HepG2 (cell line): ENCODE results near the gene ITIH1. TPM values are rescaled to one million over a fixed set of nuclear protein-coding genes. Genes with fewer than 3 reads are reported as not detected.

Experiments used
- BRCA1 ChIP-seq: sonication (generic); formaldehyde crosslinking; IDR thresholded peaks from 2 replicates; pipeline ENCODE4 v1.4.0; 2020; ENCODE audit warnings: missing genetic modification reagents
- FOXA3 ChIP-seq: IDR thresholded peaks from 2 replicates; pipeline ENCODE4 v1.6.1; 2016; ENCODE audit warnings: missing genetic modification reagents, missing compliant biosample characterization
- GZF1 ChIP-seq: sonication (generic); formaldehyde crosslinking; IDR thresholded peaks from 2 replicates; pipeline ENCODE4 v1.5.1; 2020; ENCODE audit warnings: mild to moderate bottlenecking, missing genetic modification reagents
- JDP2 ChIP-seq: sonication (generic); formaldehyde crosslinking; IDR thresholded peaks from 2 replicates; pipeline ENCODE4 v1.8.1; 2022; ENCODE audit warnings: missing genetic modification reagents, borderline replicate concordance
- MTA3 ChIP-seq: sonication (generic); formaldehyde crosslinking; IDR thresholded peaks from 2 replicates; pipeline ENCODE4 v1.4.0; 2020; ENCODE audit warnings: missing genetic modification reagents
- MXI1 ChIP-seq: IDR thresholded peaks from 3 replicates; pipeline ENCODE4 v1.6.1; 2012; ENCODE audit warnings: low read depth, low read length, inconsistent platforms, borderline replicate concordance
- POLR2AphosphoS2 ChIP-seq: IDR thresholded peaks from 2 replicates; pipeline ENCODE4 v1.6.1; 2011; ENCODE audit warnings: low read depth, low read length, improper control_type of control experiment
- PTBP1 ChIP-seq: fragments of 200-400 bp; formaldehyde crosslinking; IDR thresholded peaks from 2 replicates; pipeline ENCODE4 v1.6.1; 2018; ENCODE audit warnings: low read length, low read depth; ENCODE audit not compliant: poor library complexity, severe bottlenecking
- RFX3 ChIP-seq: IDR thresholded peaks from 2 replicates; pipeline ENCODE4 v1.6.1; 2016; ENCODE audit warnings: missing biosample characterization, missing genetic modification reagents
- SALL1 ChIP-seq: sonication (generic); formaldehyde crosslinking; IDR thresholded peaks from 2 replicates; pipeline ENCODE4 v1.8.0; 2022; ENCODE audit warnings: mild to moderate bottlenecking, missing genetic modification reagents
- SALL2 ChIP-seq: sonication (generic); formaldehyde crosslinking; IDR thresholded peaks from 2 replicates; pipeline ENCODE4 v1.8.1; 2023; ENCODE audit warnings: mild to moderate bottlenecking, missing genetic modification reagents, inconsistent platforms
- ZFP37 ChIP-seq: sonication (generic); formaldehyde crosslinking; IDR thresholded peaks from 2 replicates; pipeline ENCODE4 v1.4.0; 2020; ENCODE audit warnings: missing genetic modification reagents, borderline replicate concordance
- ZKSCAN5 ChIP-seq: sonication (generic); formaldehyde crosslinking; IDR thresholded peaks from 2 replicates; pipeline ENCODE4 v1.5.1; 2020; ENCODE audit warnings: mild to moderate bottlenecking, missing genetic modification reagents
- ZNF143 ChIP-seq: sonication (generic); formaldehyde crosslinking; IDR thresholded peaks from 2 replicates; pipeline ENCODE4 v1.4.0; 2020; ENCODE audit warnings: missing genetic modification reagents
- ZNF234 ChIP-seq: sonication (generic); formaldehyde crosslinking; conservative IDR thresholded peaks from 2 replicates; pipeline ENCODE4 v1.5.1; 2020; ENCODE audit warnings: mild to moderate bottlenecking, missing genetic modification reagents
- ZNF768 ChIP-seq: sonication (generic); formaldehyde crosslinking; IDR thresholded peaks from 2 replicates; pipeline ENCODE4 v1.4.0; 2020; ENCODE audit warnings: missing genetic modification reagents
- polyA plus RNA-seq, 8 experiments: library from polyadenylated mRNA; depleted of rRNA in 3 of 8; stranded (reverse) in 7 of 8; unstranded in 1 of 8; fragments of >200 nt; fragmentation: Illumina TruSeq in 4 of 8; extraction: Trizol in 4 of 8; gene quantifications; 2 replicates each; pipeline versions ENCODE4 v1.2.1 to v1.2.3, GENCODE V29; 2011 to 2016; ENCODE audit warnings: low read depth in 4 of 8, missing spikeins in 1 of 8, mixed read lengths in 1 of 8; ENCODE audit not compliant: insufficient read depth in 1 of 8
- total RNA-seq, 5 experiments: library from RNA; depleted of rRNA; stranded (reverse); fragments of >200 nt; fragmentation: Illumina TruSeq; extraction: Trizol; gene quantifications; 2 replicates each; pipeline ENCODE4 v1.2.3, GENCODE V29; 2016; ENCODE audit warnings: low read depth in 1 of 5
- TF ChIP-seq, protein P1 (sequence below): sonication (generic); formaldehyde crosslinking; IDR thresholded peaks from 2 replicates; pipeline ENCODE4 v1.4.0; 2020; ENCODE audit warnings: missing genetic modification reagents, mild to moderate bottlenecking, borderline replicate concordance
- TF ChIP-seq, protein P2 (sequence below): sonication (generic); formaldehyde crosslinking; conservative IDR thresholded peaks from 2 replicates; pipeline ENCODE4 v1.4.0; 2020; ENCODE audit warnings: missing genetic modification reagents
- TF ChIP-seq, protein P3 (sequence below): sonication (generic); formaldehyde crosslinking; IDR thresholded peaks from 2 replicates; pipeline ENCODE4 v1.5.0; 2020; ENCODE audit warnings: missing genetic modification reagents
- TF ChIP-seq, protein P4 (sequence below): sonication (generic); formaldehyde crosslinking; IDR thresholded peaks from 2 replicates; pipeline ENCODE4 v1.4.0; 2020; ENCODE audit warnings: missing genetic modification reagents
- TF ChIP-seq, protein P5 (sequence below): sonication (generic); formaldehyde crosslinking; IDR thresholded peaks from 2 replicates; pipeline ENCODE4 v1.5.1; 2020; ENCODE audit warnings: missing genetic modification reagents, mild to moderate bottlenecking, borderline replicate concordance

The ITIH1 gene
- total and polyA plus RNA-seq, 2 of the 13 experiments (the other 11 are each of a cell fraction or from before 2014, with no cell fraction given) = 12.3 to 19.6 TPM

DNA sequence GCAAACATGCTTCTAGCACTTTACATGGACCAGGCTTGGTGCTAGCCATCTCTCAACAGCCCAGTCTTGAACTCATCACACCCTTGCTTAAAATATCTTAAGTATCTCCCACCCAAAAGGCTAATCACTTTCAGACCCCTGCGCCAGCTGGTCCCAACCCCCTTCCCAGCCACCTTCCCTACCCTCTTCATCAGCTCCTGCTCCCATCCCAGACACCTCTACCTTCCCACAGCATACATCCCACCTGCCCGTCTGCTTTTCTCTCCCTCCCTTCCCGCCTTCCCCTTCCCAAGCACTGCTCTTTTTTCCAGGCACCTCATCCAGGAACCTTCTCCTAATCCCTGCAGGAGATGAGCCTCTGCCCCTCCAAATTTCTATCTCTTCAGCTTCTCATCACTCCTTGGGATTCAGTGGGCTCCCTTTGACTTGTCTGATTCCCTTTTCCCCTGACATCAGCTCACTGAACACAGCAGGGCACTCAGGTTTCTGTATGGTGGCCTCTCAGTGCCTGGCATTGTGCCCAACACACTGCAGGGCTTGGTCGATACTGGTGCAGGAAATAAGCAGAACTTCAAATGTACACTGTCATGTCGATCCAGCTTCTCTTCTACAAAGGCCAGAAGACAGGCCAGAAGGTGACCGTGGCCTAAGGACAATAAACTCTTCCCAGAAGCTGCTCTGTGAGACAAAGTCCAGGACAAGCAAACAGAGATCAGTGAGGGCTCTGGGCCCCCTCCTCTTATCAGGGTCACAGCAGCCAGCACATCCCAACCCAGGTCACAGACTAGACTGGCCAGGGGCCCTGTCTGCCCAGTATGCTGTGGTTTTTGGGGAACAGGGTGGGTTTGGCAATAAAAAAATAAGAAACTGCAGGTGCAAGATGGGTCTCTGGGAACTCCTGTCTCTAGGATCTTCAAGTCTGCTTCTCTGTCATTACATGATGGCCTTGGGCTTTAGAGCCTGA lies 2.2 kb upstream of the ITIH1 start (continued):
- TF ChIP-seq, protein P1, sequence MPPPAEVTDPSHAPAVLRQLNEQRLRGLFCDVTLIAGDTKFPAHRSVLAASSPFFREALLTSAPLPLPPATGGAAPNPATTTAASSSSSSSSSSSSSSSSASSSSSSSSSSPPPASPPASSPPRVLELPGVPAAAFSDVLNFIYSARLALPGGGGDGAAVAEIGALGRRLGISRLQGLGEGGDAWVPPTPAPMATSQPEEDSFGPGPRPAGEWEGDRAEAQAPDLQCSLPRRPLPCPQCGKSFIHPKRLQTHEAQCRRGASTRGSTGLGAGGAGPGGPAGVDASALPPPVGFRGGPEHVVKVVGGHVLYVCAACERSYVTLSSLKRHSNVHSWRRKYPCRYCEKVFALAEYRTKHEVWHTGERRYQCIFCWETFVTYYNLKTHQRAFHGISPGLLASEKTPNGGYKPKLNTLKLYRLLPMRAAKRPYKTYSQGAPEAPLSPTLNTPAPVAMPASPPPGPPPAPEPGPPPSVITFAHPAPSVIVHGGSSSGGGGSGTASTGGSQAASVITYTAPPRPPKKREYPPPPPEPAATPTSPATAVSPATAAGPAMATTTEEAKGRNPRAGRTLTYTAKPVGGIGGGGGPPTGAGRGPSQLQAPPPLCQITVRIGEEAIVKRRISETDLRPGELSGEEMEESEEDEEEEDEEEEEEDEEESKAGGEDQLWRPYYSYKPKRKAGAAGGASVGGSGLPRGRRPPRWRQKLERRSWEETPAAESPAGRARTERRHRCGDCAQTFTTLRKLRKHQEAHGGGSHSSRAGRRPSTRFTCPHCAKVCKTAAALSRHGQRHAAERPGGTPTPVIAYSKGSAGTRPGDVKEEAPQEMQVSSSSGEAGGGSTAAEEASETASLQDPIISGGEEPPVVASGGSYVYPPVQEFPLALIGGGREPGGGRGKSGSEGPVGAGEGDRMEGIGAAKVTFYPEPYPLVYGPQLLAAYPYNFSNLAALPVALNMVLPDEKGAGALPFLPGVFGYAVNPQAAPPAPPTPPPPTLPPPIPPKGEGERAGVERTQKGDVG (CRISPR knock-in tag) = peak; percentile 30; the same call in 1 of the 2 replicates
- TF ChIP-seq GZF1 (CRISPR knock-in tag) (no peak), SALL2 (CRISPR knock-in tag) (no peak), ZKSCAN5 (no peak), JDP2 (no peak; the same call in 1 of the 2 replicates), SALL1 (CRISPR knock-in tag) (peak; percentile 94), FOXA3 (CRISPR knock-in tag) (peak; percentile 91), ZNF234 (CRISPR knock-in tag) (no peak), POLR2AphosphoS2 (no peak), ZNF143 (CRISPR knock-in tag) (no peak), MXI1 (peak; percentile 76; the same call in 1 of the 3 replicates), MTA3 (no peak), ZFP37 (CRISPR knock-in tag) (no peak; the same call in 1 of the 2 replicates), RFX3 (no peak), PTBP1 (no peak), BRCA1 (CRISPR knock-in tag) (no peak; the same call in 1 of the 2 replicates), ZNF768 (no peak)
- TF ChIP-seq, protein P2, sequence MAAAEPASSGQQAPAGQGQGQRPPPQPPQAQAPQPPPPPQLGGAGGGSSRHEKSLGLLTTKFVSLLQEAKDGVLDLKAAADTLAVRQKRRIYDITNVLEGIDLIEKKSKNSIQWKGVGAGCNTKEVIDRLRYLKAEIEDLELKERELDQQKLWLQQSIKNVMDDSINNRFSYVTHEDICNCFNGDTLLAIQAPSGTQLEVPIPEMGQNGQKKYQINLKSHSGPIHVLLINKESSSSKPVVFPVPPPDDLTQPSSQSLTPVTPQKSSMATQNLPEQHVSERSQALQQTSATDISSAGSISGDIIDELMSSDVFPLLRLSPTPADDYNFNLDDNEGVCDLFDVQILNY = no peak
- TF ChIP-seq, protein P3, sequence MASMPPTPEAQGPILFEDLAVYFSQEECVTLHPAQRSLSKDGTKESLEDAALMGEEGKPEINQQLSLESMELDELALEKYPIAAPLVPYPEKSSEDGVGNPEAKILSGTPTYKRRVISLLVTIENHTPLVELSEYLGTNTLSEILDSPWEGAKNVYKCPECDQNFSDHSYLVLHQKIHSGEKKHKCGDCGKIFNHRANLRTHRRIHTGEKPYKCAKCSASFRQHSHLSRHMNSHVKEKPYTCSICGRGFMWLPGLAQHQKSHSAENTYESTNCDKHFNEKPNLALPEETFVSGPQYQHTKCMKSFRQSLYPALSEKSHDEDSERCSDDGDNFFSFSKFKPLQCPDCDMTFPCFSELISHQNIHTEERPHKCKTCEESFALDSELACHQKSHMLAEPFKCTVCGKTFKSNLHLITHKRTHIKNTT (CRISPR knock-in tag) = no peak
- TF ChIP-seq, protein P4, sequence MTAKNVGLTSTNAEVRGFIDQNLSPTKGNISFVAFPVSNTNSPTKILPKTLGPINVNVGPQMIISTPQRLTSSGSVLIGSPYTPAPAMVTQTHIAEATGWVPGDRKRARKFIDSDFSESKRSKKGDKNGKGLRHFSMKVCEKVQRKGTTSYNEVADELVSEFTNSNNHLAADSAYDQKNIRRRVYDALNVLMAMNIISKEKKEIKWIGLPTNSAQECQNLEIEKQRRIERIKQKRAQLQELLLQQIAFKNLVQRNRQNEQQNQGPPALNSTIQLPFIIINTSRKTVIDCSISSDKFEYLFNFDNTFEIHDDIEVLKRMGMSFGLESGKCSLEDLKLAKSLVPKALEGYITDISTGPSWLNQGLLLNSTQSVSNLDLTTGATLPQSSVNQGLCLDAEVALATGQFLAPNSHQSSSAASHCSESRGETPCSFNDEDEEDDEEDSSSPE (CRISPR knock-in tag) = peak; percentile 54; the same call in 1 of the 2 replicates
- TF ChIP-seq, protein P5, sequence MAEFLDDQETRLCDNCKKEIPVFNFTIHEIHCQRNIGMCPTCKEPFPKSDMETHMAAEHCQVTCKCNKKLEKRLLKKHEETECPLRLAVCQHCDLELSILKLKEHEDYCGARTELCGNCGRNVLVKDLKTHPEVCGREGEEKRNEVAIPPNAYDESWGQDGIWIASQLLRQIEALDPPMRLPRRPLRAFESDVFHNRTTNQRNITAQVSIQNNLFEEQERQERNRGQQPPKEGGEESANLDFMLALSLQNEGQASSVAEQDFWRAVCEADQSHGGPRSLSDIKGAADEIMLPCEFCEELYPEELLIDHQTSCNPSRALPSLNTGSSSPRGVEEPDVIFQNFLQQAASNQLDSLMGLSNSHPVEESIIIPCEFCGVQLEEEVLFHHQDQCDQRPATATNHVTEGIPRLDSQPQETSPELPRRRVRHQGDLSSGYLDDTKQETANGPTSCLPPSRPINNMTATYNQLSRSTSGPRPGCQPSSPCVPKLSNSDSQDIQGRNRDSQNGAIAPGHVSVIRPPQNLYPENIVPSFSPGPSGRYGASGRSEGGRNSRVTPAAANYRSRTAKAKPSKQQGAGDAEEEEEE (CRISPR knock-in tag) = no peak
